GM10847 (cell line): ENCODE data around the gene TRAF2.

ENCODE experiments used
- POLR2A ChIP-seq: IDR thresholded peaks from 2 replicates; pipeline ENCODE4 v1.6.1; 2011; ENCODE audit not compliant: insufficient read length; ENCODE audit errors: extremely low read depth

TRAF2 gene

DNA sequence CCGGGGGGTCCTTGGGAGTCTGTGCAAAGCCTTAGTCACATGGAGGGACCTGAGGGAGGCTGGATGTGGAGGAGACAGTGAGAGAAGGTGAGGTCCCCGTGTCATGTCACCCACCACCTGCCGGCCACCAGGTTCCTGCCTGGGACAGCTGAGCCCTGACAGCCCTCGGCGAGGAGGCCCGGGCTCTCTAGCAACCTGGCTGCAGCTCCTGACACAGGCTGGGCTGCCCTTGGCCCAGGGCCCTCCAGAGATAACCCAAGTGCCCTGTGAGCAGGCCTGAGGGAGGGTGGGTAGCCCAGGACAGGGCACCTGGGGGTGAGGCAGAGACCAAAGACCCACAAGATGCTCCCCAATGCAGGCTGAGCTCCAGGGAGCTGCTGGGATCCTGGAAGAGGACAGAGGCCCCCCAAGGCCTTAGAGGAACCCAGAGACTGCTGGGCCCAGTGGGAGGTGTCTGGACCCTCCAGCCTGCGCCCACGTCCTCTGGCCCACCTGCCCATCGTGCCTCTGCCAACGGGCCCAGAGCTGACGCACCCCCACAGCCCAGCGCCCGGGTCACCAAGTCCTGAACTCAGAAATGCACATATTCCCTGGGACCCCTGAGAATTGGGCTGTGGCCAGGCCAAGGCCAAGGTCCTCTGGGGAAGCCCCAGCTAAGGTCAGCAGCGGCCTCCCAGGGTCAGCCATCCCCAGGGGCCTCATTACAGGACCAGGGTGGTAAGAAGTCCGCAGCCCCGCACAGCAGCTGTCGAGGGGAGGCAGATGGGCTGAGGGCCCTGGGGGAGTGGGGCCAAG lies 82.2 kb downstream of the TRAF2 start:
- TF ChIP-seq POLR2A = no peak

DNA sequence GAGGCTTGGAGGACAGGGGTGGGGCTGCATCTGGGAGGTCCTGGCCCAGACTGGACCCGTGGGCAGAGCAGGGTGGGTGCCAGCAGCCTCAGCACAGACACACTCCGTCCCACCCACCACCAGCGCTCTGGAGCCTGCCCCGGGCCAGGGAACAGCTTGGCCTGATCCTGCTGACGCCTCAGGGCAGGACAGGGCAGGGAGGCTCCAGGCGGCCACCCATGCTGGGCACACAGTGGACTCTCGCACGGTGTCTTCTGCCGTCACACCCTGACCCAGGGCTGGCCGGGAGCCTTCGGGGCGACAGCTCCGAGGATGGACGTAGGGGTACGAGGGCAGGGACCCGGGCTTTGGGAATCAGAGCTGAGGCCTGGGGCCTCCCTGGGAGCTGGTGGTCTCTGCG lies 82.8 kb downstream of the TRAF2 start:
- no peak for TF ChIP-seq POLR2A

DNA sequence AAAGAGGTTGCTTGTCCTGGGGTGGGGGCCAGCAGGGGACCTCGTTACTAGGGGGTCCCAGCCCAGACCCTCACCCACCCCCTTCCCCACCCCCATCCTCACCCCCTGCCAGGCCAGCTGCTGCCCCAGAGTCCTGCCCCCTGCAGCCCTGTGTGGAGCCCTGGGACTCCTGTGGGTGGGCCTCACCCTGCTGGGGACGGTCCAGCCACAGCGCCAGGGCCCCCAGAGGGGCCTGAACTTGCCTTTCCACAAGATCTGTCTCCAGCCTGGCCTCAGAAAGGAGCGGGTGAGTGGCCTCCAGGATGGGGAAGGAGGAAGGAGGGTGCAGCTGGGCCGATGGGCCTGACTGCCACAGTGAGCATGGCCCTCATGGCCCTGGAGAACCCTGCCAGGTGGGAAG lies 83.5 kb downstream of the TRAF2 start:
- TF ChIP-seq POLR2A = no peak

DNA sequence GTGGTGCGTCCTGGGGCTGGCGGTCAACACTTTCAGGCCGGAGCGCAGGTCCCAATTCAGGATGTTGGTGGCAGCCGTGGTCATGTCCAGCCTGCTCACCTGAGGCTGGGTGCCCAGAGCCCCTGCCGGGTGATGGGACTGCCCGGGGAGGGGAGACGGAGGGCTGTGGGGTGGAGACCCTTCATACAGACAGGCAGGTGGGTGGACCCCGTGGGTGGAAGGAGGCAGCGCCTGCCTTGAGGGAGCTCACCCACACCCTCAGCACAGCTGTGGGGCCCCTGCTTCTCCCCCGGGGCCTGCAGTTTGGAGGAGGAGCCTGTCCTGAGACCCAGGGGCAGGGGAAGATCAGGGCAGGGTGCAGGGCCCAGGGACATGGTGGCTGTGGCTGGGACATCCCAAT lies 84.0 kb downstream of the TRAF2 start:
- no peak for TF ChIP-seq POLR2A

DNA sequence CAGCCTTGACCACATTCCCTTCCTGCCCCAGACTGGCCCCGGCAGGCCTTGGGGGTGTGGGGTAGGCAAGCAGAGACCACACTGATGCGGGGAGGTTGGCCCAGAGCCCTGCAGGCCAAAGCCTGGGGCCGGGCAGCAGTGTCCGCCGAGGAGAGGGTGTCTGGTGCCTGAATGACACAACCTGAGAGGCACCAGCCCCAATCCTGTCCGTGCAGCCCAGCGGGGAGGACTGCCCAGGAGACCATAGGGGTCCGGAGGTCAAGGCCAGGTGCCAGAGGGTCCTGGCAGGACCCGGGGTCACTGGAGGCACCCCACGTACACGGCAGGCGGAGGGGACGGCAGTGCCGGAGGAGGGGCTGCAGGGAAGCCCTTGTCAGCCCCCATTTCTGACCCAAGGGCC lies 85.4 kb downstream of the TRAF2 start:
- no peak for TF ChIP-seq POLR2A

DNA sequence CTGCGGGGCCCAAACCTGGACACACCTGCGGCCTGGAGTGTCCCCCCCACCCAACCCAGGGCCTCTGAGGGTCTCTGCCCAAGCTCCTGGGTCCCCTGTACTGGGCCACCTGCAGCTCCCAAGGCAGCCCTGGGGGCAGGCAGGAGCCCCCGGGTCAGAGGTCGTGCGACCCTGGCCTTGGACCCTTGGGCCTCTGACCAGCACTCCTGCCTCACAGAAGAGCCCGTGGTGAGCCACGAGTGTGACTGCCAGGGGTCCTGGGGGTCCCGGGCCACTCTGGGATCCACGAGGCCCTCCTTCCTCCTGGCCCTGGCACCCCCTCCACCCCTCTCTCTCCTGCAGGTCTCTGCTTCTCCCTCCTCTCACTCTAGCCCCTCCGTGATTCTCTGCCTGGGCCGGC lies 86.0 kb downstream of the TRAF2 start:
- no peak for TF ChIP-seq POLR2A

DNA sequence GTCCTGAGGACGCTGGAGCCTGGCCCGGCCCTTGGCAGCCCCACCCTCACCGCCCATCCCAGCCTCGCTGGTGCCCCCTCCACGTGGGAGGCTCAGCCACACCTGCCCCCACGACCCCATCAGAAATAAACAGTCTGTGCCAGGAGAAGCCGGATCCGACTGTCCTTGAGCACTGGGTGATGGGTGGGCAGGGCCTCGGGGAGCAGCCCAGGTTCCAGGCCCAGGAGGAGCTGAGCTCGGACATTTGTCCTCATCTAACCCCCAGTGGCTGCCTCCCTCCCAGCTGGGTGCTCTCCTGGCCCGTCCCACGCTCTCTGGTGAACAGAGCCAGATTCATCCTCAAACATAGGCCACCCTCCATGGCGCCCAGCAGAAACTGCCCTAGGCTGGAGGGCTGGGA lies 86.4 kb downstream of the TRAF2 start:
- no peak for TF ChIP-seq POLR2A

DNA sequence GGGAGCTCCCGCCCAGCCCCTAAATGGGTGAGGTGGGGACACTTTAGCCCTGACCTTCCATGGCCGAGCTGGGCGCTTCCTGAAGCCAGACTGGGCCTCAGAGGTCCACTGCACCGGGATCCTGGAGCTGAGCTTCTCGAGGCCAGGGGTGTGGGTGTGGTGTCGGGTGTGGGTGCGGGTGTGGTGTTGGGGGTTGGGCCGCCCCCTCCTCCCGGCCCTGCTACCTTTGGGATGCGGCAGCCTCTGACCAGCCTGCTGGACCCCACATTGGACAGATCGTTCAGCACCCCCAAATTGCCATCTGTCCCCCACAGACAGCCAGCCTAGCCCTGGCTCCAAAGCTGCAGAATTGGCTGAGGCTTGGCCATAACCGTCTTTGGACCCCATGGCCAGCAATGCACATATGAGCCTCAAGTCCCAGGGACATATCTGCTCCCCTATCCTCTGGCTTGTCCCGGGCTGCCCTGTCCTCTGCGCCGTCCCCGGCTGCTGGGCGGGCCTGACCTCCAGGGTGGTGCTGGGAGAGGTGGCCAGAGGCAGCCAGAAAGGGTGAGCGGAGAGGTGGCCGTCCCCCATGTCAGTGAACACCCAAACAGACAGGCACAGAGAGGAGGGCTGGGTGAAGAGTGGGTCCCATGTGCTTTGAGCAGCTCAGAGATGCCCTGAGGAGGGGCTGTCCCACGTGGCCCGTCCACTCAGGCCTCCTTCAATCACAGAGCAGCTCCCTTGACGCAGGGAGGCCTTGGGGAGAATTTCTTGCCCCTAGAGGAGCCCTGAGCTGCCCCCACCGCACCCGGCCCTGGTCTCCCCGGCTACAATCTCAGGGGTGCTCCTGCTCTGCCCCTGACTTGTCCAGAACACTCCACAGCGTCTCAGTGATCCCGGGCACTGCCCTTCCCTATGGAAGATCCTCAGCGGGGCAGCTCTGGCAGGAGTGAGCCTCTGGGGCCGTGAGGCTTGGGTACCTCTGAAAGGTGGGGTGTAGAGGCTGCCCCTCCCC lies 87.6 kb downstream of the TRAF2 start:
- TF ChIP-seq POLR2A = no peak

DNA sequence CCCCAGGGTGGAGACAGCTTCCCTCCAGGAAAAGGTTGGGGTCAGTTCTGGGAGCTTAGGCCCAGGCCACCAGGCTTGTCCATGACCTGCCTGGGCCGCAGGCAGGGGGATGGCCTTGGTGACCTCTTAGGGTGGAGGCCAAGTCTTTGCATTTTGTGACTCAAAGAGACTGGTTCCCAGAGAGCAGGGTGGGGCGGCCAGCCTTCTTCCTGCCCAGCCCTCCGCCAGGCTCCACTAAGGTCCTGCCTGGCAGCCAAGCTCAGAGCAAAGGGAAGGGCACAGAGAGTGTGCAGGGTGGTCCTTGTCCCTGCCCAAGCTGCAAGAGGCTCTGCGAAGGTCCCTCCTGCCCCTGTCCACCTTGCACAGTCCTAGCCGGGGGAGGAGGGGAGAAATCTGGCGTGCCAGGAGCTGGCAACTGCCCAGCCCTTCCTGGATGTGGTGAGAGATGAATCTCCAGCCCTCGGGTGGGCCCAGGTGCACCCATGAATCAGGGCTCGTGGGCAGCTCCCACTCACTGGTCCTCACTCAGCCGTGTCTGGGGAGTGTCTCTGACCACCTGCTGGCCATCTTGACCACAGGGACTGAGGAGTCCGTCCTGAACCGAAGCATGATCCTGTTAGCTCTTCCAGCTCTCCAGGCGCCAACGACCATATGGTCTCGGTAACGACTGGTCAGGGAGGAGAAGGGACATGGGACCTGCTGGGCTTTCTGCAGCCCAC lies 88.7 kb downstream of the TRAF2 start:
- TF ChIP-seq POLR2A = no peak

DNA sequence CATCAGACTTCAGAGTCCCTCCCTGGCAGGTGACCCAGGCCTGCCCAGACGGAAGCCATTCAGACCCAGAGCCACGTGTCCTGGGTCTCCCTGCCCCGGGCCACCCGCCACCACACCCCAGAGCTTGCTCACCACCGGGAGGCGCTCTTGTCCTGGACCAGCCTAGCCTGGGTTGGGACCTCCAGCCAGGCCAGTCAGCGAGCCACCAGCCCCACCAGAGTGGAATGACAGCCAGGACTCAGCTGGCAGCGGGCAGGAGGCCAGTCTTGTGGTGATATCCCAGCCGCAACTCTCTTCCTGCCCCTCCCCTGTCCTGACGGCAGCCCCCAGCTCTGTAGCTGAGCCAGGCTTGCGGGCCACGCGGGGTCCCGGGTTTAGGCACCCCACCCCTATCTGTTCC lies 89.3 kb downstream of the TRAF2 start:
- no peak for TF ChIP-seq POLR2A
